Measurements from ENCODE around the gene CLIC5. TPM values are rescaled to one million over a fixed set of nuclear protein-coding genes. Genes with fewer than 3 reads are reported as not detected.

CLIC5 gene
- total RNA-seq, 4 donors from 2014 or later: 0.56 to 1.3 (median 1.2) TPM

- H3K4me1 ChIP-seq: no peaks in the 10 kb centered on the region
- no peak overlapping the region for H3K27ac ChIP-seq
- intact Hi-C loops (cut with DNase I): no loop called here
- no peaks in the 10 kb centered on the region for H3K27me3 ChIP-seq
- H3K9me3 ChIP-seq: no peaks in the 10 kb centered on the region
- no peak for DNase-seq
- no peak overlapping the region for H3K4me3 ChIP-seq
- H3K36me3 ChIP-seq: no peaks in the 10 kb centered on the region
- TF ChIP-seq CTCF (IDR thresholded peaks at IDR 0.05) (no peak), POLR2A (IDR thresholded peaks at IDR 0.05) (no peak)
Measured at GRCh38 chr6:45986746-45987274, 28.9 kb downstream of the CLIC5 start.

GRCh38 chr6:45984788-45985425 lies 30.8 kb downstream of the CLIC5 start:
- Histone ChIP-seq H3K27ac (no peak overlapping the region), H3K9me3 (no peaks in the 10 kb centered on the region), H3K36me3 (no peaks in the 10 kb centered on the region), H3K4me3 (no peak overlapping the region), H3K27me3 (no peaks in the 10 kb centered on the region), H3K4me1 (no peaks in the 10 kb centered on the region)
- WGBS, 2 donors: 81 to 90% methylated on average over 5 of the region's 5 CpGs
- intact Hi-C loops (cut with DNase I): no loop called here
- DNase-seq: no peak
- TF ChIP-seq POLR2A (IDR thresholded peaks at IDR 0.05): no peak

GRCh38 chr6:45984347-45984746 lies 31.3 kb downstream of the CLIC5 start:
- no peak for DNase-seq
- intact Hi-C loops (cut with DNase I): no loop called here
- no peaks in the 10 kb centered on the region for H3K36me3 ChIP-seq
- no peaks in the 10 kb centered on the region for H3K27me3 ChIP-seq
- TF ChIP-seq CTCF (IDR thresholded peaks at IDR 0.05): no peak
- TF ChIP-seq POLR2A (IDR thresholded peaks at IDR 0.05): no peak
- no peaks in the 10 kb centered on the region for H3K9me3 ChIP-seq
- no peak overlapping the region for H3K27ac ChIP-seq
- no peak overlapping the region for H3K4me3 ChIP-seq
- 88 to 90% methylated on average over 7 of the region's 7 CpGs for WGBS, 2 donors
- H3K4me1 ChIP-seq: no peaks in the 10 kb centered on the region

- Histone ChIP-seq H3K4me3 (no peak overlapping the region), H3K36me3 (no peaks in the 10 kb centered on the region), H3K27me3 (no peaks in the 10 kb centered on the region), H3K9me3 (no peaks in the 10 kb centered on the region), H3K4me1 (no peaks in the 10 kb centered on the region), H3K27ac (no peak overlapping the region)
- intact Hi-C loops (cut with DNase I): no loop called here
- no peak for DNase-seq
- WGBS, 2 donors: 87 to 100% methylated on average over 1 of the region's 1 CpG
- no peak for TF ChIP-seq POLR2A (IDR thresholded peaks at IDR 0.05)
- TF ChIP-seq CTCF (IDR thresholded peaks at IDR 0.05): no peak
Measured at GRCh38 chr6:45983062-45983461, 32.6 kb downstream of the CLIC5 start.

GRCh38 chr6:45982280-45983036 lies 33.2 kb downstream of the CLIC5 start:
- no peak overlapping the region for H3K27ac ChIP-seq
- DNase-seq: no peak
- no peaks in the 10 kb centered on the region for H3K4me1 ChIP-seq
- no peak overlapping the region for H3K4me3 ChIP-seq
- intact Hi-C loops (cut with DNase I): no loop called here
- no peaks in the 10 kb centered on the region for H3K27me3 ChIP-seq
- no peaks in the 10 kb centered on the region for H3K9me3 ChIP-seq
- TF ChIP-seq POLR2A (IDR thresholded peaks at IDR 0.05): no peak
- WGBS, 2 donors: 87% methylated on average over 9 of the region's 9 CpGs
- H3K36me3 ChIP-seq: no peaks in the 10 kb centered on the region

GRCh38 chr6:45981046-45981445 lies 34.6 kb downstream of the CLIC5 start:
- H3K36me3 ChIP-seq: no peaks in the 10 kb centered on the region
- no peaks in the 10 kb centered on the region for H3K9me3 ChIP-seq
- no peaks in the 10 kb centered on the region for H3K27me3 ChIP-seq
- intact Hi-C loops (cut with DNase I): no loop called here
- H3K27ac ChIP-seq: no peak overlapping the region
- 87 to 91% methylated on average over 3 of the region's 3 CpGs for WGBS, 2 donors
- no peak for TF ChIP-seq CTCF (IDR thresholded peaks at IDR 0.05)
- no peak for TF ChIP-seq POLR2A (IDR thresholded peaks at IDR 0.05)
- no peaks in the 10 kb centered on the region for H3K4me1 ChIP-seq
- no peak overlapping the region for H3K4me3 ChIP-seq
- no peak for DNase-seq

Measured in esophagus squamous epithelium (tissue), 5 donors.